HL-60 (cell line): Measurements from ENCODE around the gene GDF11.
A peak's percentile ranks its signal among the peaks of the same experiment; 100 is the strongest.

Source experiments
- DNase-seq, 2 experiments: peaks; one replicate each; pipeline ENCODE4 v3.0.0-alpha.2; 2010 to 2020; ENCODE audit warnings: low read depth in 1 of 2, low spot score in 1 of 2
- H3K27ac ChIP-seq: fragments of 250-450 bp; sonication (Bioruptor Pico); replicated peaks from 2 replicates; pipeline ENCODE4 v1.5.1; 2020; ENCODE audit warnings: mild to moderate bottlenecking, moderate library complexity
- H3K27me3 ChIP-seq: fragments of 250-450 bp; sonication (Bioruptor Pico); 2 replicates; pipeline ENCODE4 v1.5.1; 2021; ENCODE audit warnings: mild to moderate bottlenecking, moderate library complexity; ENCODE audit not compliant: insufficient read depth, poor library complexity, severe bottlenecking
- H3K4me3 ChIP-seq: replicated peaks from 2 replicates; pipeline ENCODE4 v1.5.1; 2011; ENCODE audit warnings: mild to moderate bottlenecking, control low read depth, low read length; ENCODE audit not compliant: insufficient read depth
- GABPA ChIP-seq: IDR thresholded peaks from 2 replicates; pipeline ENCODE4 v1.6.1; 2012; ENCODE audit warnings: low read depth
- POLR2AphosphoS5 ChIP-seq: IDR thresholded peaks from 2 replicates; pipeline ENCODE4 v1.6.1; 2012; ENCODE audit warnings: low read depth
- SPI1 ChIP-seq: IDR thresholded peaks from 2 replicates; pipeline ENCODE4 v1.6.1; 2012; ENCODE audit warnings: low read depth, mild to moderate bottlenecking, borderline replicate concordance
- TF ChIP-seq, protein P1 (sequence below): IDR thresholded peaks from 2 replicates; pipeline ENCODE4 v1.6.1; 2012; ENCODE audit warnings: low read depth; ENCODE audit not compliant: insufficient replicate concordance
- TF ChIP-seq, protein P2 (sequence below): IDR thresholded peaks from one replicate; pipeline ENCODE4 v1.5.1; 2011; ENCODE audit warnings: low read length, control low read depth, inconsistent platforms; ENCODE audit not compliant: insufficient read depth

The GDF11 gene

DNA sequence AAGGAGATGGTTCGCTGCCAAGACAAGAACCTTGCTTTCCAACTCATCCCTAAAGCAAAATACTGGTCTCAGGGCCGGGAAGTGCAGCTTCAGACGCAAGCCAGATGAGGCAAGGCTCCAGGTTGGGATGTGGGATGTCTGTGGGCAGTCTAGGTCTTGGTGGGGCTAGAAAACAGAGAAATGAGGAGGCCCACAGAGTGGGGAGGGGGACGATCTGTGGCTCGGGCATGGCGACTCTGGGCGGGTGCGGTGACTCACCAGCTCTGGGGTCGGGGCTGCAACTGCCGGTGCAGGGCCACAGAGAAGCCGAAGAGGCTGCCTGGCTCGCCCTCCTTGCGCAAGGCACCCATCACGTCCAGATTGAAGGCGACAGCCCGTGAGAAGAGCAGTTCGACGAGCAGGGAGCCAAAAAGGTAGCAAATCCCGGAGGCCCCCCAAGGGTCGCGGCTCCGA, 35.7 kb upstream of the GDF11 start:
- no peak for DNase-seq
- TF ChIP-seq GABPA (no peak), POLR2AphosphoS5 (no peak), SPI1 (no peak)
- TF ChIP-seq, protein P1, sequence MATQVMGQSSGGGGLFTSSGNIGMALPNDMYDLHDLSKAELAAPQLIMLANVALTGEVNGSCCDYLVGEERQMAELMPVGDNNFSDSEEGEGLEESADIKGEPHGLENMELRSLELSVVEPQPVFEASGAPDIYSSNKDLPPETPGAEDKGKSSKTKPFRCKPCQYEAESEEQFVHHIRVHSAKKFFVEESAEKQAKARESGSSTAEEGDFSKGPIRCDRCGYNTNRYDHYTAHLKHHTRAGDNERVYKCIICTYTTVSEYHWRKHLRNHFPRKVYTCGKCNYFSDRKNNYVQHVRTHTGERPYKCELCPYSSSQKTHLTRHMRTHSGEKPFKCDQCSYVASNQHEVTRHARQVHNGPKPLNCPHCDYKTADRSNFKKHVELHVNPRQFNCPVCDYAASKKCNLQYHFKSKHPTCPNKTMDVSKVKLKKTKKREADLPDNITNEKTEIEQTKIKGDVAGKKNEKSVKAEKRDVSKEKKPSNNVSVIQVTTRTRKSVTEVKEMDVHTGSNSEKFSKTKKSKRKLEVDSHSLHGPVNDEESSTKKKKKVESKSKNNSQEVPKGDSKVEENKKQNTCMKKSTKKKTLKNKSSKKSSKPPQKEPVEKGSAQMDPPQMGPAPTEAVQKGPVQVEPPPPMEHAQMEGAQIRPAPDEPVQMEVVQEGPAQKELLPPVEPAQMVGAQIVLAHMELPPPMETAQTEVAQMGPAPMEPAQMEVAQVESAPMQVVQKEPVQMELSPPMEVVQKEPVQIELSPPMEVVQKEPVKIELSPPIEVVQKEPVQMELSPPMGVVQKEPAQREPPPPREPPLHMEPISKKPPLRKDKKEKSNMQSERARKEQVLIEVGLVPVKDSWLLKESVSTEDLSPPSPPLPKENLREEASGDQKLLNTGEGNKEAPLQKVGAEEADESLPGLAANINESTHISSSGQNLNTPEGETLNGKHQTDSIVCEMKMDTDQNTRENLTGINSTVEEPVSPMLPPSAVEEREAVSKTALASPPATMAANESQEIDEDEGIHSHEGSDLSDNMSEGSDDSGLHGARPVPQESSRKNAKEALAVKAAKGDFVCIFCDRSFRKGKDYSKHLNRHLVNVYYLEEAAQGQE: no peak
- TF ChIP-seq, protein P2, sequence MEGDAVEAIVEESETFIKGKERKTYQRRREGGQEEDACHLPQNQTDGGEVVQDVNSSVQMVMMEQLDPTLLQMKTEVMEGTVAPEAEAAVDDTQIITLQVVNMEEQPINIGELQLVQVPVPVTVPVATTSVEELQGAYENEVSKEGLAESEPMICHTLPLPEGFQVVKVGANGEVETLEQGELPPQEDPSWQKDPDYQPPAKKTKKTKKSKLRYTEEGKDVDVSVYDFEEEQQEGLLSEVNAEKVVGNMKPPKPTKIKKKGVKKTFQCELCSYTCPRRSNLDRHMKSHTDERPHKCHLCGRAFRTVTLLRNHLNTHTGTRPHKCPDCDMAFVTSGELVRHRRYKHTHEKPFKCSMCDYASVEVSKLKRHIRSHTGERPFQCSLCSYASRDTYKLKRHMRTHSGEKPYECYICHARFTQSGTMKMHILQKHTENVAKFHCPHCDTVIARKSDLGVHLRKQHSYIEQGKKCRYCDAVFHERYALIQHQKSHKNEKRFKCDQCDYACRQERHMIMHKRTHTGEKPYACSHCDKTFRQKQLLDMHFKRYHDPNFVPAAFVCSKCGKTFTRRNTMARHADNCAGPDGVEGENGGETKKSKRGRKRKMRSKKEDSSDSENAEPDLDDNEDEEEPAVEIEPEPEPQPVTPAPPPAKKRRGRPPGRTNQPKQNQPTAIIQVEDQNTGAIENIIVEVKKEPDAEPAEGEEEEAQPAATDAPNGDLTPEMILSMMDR: no peak
- no peak overlapping the region for H3K27ac ChIP-seq
- peak overlapping the region; percentile 66 for H3K4me3 ChIP-seq
- peaks cover 8% of the 10 kb centered on the region for H3K27me3 ChIP-seq

DNA sequence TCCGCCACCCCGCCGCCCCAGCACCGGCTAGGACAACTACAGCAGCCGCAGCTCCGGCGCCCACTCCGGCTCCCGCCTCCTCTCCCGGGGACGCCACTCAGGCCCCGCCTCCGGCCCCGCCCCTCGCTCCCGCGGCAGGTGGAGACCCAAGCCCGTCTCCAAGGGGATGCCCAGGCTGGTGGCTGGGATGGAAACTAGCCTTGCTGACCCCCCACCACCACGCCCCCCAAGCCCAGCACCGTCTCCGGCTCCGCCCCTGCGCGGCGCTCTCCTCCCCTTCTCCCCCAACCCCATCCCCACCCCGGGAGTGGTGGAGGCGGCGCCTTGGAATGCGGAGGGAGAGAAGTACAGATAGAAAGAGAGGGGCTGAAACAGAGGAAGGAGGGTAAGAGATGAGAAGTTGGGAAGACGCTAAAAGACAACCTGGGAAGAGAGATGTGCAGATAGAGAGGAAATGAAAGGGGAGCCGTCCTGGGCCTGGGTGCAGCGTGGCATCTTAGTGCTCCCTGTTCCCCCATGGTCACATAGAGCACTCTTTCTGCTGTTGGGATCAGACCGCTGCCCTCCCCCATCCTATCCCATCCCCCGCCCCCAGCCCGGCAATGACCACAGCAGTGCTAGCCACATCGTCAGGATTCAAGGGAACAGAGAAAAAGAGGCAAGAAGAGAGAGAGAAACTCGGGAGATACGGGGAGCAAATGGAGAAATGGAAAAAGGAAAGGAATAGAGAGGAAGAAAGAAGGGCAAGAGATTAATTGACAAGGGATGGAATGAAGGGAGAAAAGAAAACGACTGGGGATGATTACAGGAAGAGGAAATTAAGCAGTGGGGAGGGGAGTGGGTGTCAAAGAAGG, 34.9 kb upstream of the GDF11 start, which contains the start of gene ITGA7:
ITGA7 (minus strand) TSS at position 64 of the 854 bp plus-strand sequence. CDS start 222 bp downstream, outside the sequence.
- no peak for DNase-seq
- Histone ChIP-seq H3K4me3 (peak within 1 kb of the TSS; percentile 66), H3K27ac (no peak within 1 kb of the TSS), H3K27me3 (peaks cover 8% of the 10 kb centered on the region)
- no peak for TF ChIP-seq POLR2AphosphoS5
- no peak for TF ChIP-seq GABPA
- TF ChIP-seq, protein P2: no peak
- TF ChIP-seq, protein P1: no peak
- TF ChIP-seq SPI1: no peak

DNA sequence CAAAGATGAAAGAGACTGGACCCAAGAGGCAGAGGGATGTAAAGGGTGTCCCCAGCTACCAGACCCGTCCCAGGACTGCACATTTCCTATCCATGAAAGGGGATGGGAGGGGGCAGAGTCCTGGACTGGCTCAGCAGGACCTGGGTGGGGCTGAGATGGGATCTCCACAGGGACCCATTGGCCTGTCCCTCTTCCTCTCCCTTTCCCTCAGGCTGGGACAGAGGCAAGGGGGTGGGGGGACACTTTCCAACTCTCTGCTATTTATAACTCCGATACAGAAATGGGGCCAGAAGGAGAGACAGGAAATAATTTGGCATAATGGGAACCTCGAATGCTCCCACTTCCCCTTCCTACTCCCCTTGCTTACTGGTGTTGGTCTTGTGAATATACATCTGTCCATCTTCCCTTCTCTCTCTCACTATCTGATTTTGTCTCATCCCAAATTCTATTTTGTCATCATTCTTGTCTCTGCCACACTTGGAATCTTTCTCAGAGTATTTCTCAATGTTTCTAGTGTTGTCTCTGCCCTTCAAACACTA, 34.2 kb upstream of the GDF11 start:
- no peak overlapping the region for H3K4me3 ChIP-seq
- peak; percentile 84 for TF ChIP-seq SPI1
- TF ChIP-seq, protein P2: no peak
- DNase-seq: no peak
- peaks cover 8% of the 10 kb centered on the region for H3K27me3 ChIP-seq
- H3K27ac ChIP-seq: no peak overlapping the region
